GM21367 (cell line): Measurements from ENCODE around the gene FAM50B.
"Not testable (repeated sequence)": the region's sequence is repeated elsewhere in the genome, so short reads cannot be mapped to it uniquely, and the experiment has no call there.

ENCODE experiments used
- ATAC-seq: cut with Tn5 transposase; IDR thresholded peaks from one replicate; pipeline ENCODE4 v1.9.1; 2021; ENCODE audit not compliant: unreplicated experiment

The FAM50B gene

GRCh38 chr6:3847521-3847920 lies 1.7 kb upstream of the FAM50B start:
- ATAC-seq, result no peak

DNA sequence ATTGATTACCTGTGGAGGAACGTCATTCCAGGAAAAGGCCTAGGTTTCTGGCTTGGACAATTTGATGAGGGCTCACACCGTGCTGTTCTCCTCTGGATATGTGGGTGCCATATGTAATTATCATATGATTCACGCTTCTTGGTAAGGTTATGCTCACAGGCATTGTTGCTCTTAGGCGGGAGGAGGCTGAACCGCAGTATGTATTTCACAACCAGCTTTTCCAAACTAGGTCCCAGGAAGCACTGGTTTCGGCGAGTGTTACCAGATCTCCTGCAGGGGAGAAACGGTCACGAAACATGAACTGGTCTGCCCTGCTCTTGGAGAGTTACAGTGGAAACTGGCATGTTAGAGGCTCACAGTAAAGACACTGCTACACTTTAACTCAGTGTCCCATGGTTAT lies 793 bp upstream of the FAM50B start:
- no peak for ATAC-seq

DNA sequence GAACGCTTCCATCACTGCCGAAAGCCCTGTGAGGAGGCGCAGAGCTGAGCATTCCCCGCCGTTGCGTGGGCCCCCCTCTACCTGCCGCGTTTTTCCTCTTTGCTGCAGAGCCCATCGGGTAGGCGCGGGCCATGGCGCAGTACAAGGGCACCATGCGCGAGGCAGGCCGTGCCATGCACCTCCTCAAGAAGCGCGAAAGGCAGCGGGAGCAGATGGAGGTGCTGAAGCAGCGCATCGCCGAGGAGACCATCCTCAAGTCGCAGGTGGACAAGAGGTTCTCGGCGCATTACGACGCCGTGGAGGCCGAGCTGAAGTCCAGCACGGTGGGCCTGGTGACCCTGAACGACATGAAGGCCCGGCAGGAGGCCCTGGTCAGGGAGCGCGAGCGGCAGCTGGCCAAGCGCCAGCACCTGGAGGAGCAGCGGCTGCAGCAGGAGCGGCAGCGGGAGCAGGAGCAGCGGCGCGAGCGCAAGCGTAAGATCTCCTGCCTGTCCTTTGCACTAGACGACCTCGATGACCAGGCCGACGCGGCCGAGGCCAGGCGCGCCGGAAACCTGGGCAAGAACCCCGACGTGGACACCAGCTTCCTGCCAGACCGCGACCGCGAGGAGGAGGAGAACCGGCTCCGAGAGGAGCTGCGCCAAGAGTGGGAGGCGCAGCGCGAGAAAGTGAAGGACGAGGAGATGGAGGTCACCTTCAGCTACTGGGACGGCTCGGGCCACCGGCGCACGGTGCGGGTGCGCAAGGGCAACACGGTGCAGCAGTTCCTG lies 693 bp downstream of the FAM50B start:
- ATAC-seq, result no peak

- ATAC-seq, result no peak
These were observed 1.5 kb downstream of the FAM50B start for GRCh38 chr6:3850451-3851203.

DNA sequence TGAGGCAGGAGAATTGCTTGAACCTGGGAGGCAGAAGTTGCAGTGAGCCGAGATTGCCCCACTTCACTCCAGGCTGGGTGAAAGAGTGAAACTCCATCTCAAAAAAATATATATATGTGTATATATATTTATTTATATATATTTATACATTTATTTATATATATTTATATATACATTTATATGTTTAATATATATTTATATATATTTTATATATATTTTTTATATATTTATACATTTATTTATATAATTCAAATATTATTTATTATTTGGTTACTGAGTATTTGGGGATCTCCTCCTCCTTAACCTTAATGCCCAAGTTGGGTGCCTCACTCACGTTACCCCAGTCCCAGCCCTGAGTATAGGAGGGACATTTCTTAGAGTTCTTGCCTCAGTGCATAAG lies 2.7 kb downstream of the FAM50B start:
- ATAC-seq, result no peak

DNA sequence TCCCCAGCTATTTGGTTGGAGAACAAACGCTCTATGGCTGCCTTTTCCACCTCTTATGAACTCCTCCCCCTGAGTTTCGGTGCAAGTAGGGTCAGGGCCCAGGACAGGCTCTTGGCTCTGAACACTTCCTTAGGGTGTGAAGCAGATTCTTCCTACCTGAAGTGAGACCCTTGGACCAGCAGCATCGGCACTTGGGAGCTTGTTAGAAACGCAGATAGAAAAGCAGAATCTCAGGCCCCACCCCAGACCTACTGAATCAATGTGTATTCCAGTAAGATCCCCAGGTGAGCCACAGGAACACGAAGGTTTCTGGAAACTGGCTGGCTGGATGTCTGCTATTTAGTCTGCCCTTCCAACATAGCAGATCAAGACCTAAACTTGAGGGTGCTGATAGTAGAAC lies 3.2 kb downstream of the FAM50B start:
- ATAC-seq, result no peak

DNA sequence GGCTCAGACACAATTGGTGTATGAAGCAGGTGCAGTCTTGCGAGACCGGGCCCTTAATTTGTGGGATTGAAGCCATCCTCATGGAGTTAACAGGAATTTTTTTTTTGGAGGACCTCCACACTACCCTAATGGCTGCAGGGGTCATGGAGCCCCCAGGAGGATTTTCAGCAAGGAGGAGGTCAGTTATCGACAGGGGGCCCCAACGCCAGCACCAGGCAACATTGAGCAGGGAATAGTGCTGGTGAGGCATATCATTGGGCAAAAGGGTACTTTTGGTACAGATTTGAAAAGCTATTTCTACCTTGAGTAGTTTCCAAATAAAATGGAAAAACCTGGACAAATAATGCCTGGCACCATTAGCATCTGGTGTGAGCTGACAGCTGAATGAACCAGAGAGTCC lies 6.7 kb downstream of the FAM50B start:
- ATAC-seq, result no peak

GRCh38 chr6:3856576-3856975 lies 7.4 kb downstream of the FAM50B start:
- no peak for ATAC-seq

- ATAC-seq, result no peak
These were observed 8.6 kb downstream of the FAM50B start for GRCh38 chr6:3857468-3858456.

- ATAC-seq, result no peak
These were observed 10.8 kb downstream of the FAM50B start for GRCh38 chr6:3859878-3860552.

DNA sequence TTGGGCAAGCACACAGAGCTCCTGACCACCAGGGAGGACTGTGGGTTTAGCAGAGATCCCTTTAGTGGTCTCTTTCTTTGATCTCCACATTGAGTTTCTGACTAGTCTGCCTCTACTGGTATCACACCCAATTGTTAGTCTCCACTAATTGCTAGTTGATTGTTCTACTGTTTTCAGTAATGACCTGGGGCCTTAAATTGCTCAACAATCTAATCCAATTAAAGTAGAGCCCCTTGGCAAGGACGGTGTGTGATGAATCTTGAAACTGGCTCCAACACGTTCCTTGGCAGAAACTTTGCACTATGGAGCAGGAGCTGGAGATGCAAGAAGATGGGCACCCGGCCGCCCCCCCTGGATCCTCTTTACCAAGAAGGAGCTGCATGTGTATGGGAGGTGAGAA lies 12.3 kb downstream of the FAM50B start:
- ATAC-seq, result no peak

DNA sequence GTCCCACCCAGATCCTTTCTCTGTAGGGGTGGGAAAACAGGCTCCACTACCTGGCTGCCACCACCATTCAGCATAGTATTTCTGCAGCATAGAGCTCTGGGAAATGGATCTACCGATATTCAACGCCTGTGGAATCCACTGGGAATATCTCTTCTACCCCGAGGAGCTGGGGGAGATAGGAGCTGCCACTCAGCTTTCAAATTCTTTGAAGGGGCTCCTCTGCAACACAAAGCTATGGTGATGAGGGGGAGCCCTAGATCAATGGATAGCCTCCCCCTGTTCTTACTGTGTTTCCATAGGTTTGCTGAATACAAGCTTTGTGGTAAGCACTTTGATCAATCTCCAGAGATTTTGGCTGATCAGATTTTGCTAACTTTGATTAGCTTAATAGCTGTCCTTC lies 12.9 kb downstream of the FAM50B start:
- ATAC-seq, result no peak

DNA sequence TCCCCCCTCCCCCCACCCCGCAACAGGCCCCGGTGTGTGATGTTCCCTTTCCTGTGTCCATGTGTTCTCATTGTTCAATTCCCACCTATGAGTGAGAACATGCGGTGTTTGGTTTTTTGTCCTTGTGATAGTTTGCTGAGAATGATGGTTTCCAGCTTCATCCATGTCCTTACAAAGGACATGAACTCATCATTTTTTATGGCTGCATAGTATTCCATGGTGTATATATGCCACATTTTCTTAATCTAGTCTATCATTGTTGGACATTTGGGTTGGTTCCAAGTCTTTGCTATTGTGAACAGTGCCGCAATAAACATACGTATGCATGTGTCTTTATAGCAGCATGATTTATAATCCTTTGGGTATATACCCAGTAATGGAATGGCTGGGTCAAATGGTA lies 14.1 kb downstream of the FAM50B start:
- ATAC-seq, result not testable (repeated sequence)

GRCh38 chr6:3865463-3865862 lies 16.3 kb downstream of the FAM50B start:
- no peak for ATAC-seq

- ATAC-seq, result no peak
These were observed 18.7 kb downstream of the FAM50B start for GRCh38 chr6:3867641-3868502.

GRCh38 chr6:3868544-3868943 lies 19.4 kb downstream of the FAM50B start:
- ATAC-seq, result no peak

- ATAC-seq, result no peak
These were observed 20.1 kb downstream of the FAM50B start for GRCh38 chr6:3869284-3869631.

DNA sequence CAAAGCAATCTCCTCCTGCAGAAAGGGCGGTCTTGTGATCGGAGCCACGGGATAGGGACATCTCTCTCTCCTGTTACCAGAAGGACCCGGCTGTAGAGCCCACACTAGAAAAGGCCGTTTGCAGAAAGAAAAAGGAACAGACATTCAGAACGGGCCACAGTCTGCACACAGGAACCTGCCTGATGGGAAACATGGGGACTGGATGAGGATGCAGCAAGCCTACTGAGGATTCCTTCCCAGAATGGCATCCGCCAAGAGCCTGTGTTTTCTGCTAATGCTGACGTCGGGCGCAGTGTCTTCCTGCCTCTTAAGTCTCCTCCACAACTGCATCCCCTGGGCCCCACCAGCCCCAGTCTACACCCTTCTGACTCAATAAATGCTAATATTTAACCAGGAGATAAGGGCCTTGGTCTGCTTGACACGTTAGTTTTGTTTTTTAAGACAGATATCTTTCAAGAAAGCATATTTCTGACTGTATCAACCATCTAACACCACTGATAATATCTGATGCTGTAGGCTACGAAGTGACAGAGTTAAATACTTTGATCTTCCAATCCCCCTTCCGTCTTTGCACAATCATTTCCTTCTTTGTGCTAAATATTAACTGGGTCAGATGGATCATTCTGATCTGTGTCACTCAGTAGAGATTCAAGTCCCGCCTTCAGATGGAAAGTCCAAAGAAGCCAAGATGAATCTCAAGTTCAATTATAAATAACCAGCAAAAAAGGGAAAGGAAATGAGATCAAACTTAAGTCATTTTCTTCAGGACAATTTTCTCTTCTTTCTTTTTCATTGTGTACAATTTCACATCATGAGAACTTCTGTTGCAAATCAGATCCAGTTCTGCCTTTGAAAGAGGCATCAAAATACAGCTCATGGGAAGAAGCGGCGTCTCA lies 20.7 kb downstream of the FAM50B start:
- ATAC-seq, result no peak

DNA sequence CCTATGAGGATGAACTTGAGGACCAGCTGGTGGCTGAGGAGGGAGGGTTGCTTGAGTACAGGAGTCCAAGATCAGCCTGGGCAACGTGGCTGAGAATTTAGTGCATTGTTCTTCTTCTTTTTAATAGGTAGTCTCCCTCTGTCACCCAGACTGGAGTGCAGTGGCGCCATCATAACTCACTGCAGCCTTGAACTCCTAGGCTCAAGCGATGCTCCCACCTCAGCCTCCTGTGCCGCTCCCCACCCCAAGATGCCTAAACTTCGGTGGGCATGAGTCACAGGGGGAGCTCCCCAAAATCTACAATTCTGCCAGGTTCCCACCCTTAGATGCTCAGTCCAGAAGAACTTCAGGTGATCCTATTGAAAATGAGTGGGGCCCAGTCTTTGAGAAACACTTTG lies 21.4 kb downstream of the FAM50B start:
- no peak for ATAC-seq
